ENCODE data around the gene ALDH16A1. TPM values are rescaled to one million over a fixed set of nuclear protein-coding genes. Genes with fewer than 3 reads are reported as not detected.

The ALDH16A1 gene
- total RNA-seq, 1 donor from 2014 or later = 61.4 TPM

DNA sequence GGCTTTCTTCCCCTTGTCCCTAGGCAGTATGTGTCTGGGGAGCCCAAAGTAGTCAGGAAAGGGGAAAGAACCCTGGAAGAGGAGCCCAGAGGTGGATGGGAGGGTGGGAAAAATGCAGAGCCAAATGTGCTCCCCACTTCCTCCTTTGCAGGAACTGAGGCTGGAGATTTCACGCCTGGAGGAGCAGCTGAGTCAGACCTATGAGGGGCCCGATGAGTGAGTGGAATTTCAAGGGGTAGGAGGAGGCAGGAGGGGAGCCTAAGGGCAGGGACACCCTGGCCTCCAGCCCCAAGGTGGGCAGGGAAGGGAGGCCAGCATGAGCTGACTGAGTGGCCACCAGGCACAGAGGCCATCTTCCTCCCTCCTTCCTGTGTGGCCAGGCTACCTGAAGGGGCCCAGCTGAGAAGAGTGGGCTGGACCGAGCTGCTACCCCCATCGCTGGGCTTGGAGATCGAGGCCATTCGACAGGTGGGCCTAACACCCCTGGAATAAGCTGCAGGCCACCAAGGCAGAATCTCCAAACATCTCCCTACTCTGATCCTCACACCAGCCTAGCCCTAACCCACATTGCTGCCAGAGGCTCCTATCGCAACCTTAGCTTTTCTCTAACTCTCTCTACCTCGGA lies 44.1 kb upstream of the ALDH16A1 start:
- TF ChIP-seq, protein P1, sequence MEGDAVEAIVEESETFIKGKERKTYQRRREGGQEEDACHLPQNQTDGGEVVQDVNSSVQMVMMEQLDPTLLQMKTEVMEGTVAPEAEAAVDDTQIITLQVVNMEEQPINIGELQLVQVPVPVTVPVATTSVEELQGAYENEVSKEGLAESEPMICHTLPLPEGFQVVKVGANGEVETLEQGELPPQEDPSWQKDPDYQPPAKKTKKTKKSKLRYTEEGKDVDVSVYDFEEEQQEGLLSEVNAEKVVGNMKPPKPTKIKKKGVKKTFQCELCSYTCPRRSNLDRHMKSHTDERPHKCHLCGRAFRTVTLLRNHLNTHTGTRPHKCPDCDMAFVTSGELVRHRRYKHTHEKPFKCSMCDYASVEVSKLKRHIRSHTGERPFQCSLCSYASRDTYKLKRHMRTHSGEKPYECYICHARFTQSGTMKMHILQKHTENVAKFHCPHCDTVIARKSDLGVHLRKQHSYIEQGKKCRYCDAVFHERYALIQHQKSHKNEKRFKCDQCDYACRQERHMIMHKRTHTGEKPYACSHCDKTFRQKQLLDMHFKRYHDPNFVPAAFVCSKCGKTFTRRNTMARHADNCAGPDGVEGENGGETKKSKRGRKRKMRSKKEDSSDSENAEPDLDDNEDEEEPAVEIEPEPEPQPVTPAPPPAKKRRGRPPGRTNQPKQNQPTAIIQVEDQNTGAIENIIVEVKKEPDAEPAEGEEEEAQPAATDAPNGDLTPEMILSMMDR (IDR thresholded peaks at IDR 0.05) = no peak
- peak overlapping the region; percentile 67 for H3K4me3 Mint-ChIP-seq
- intact Hi-C loops (cut with micrococcal nuclease) = loop anchor here (2.0 kb wide), 1 partner anchor 14 kb away; the partner anchor contains the start of gene PTH2
- peak; percentile 65 for ATAC-seq (ENCODE audit: low read depth)
- POLR2A ChIA-PET = interaction anchor here (0.7 to 1.9 kb wide), 8 partner anchors 11 to 108 kb away, joined by 3 to 8 read pairs (median 4); partner anchors contain the start of genes ALDH16A1, CD37, KASH5 and PIH1D1
- no peaks in the 10 kb centered on the region for H3K9me3 Mint-ChIP-seq
- no peaks in the 10 kb centered on the region for H3K36me3 Mint-ChIP-seq (ENCODE audit: low read depth)
- DNase-seq = no peak
- H3K4me1 Mint-ChIP-seq = peaks cover 54% of the 10 kb centered on the region
- H3K27me3 Mint-ChIP-seq = no peaks in the 10 kb centered on the region
- CTCF ChIA-PET = interaction anchor here (1.0 to 1.1 kb wide), 2 partner anchors 17 to 46 kb away, joined by 4 to 11 read pairs; no protein-coding TSS in a partner anchor
- H3K27ac Mint-ChIP-seq = peak overlapping the region; percentile 89

DNA sequence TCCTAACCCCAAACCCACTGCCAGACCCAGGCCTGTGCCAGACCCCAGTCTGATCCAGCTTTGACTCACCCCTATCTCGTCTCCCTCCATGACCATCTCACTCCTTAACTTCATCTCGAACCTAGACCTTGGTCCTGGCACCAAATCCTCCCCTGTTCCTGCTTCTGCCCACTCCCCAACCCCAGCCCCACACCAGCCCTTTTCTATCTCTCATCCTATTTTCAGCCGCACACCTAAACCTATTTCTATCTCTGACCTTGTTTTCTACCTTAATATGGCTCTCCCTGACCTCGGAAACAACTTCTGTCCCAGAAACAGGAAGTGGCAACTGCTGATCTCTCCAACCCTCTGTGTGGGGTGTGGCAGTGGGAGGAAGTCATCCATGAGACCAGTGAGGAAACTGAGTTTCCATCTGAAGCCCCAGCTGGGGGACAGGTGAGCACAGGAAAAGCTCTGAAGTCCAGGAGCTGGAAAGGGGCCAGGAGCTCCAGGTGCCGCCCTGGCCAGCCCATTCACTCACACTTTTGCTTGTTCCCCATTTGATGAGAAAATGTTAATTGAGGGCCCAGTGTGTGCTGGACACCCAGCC lies 43.5 kb upstream of the ALDH16A1 start:
- Mint-ChIP-seq H3K4me1 (peaks cover 56% of the 10 kb centered on the region), H3K27me3 (no peaks in the 10 kb centered on the region), H3K4me3 (peak overlapping the region; percentile 67), H3K27ac (peak overlapping the region; percentile 89), H3K9me3 (no peaks in the 10 kb centered on the region), H3K36me3 (ENCODE audit: low read depth) (no peaks in the 10 kb centered on the region)
- intact Hi-C loops (cut with micrococcal nuclease) = loop anchor here (2.0 kb wide), 1 partner anchor 13 kb away; the partner anchor contains the start of gene PTH2
- ATAC-seq (ENCODE audit: low read depth) (peak; percentile 83), DNase-seq (no peak)
- POLR2A ChIA-PET = interaction anchor here (0.6 to 1.9 kb wide), 10 partner anchors 9 to 108 kb away, joined by 3 to 8 read pairs (median 4); partner anchors contain the start of genes ALDH16A1, CD37, KASH5 and PIH1D1
- TF ChIP-seq, protein P1 (IDR thresholded peaks at IDR 0.05) = no peak
- CTCF ChIA-PET = interaction anchor here (1.0 to 1.1 kb wide), 2 partner anchors 18 to 45 kb away, joined by 4 to 11 read pairs; no protein-coding TSS in a partner anchor

DNA sequence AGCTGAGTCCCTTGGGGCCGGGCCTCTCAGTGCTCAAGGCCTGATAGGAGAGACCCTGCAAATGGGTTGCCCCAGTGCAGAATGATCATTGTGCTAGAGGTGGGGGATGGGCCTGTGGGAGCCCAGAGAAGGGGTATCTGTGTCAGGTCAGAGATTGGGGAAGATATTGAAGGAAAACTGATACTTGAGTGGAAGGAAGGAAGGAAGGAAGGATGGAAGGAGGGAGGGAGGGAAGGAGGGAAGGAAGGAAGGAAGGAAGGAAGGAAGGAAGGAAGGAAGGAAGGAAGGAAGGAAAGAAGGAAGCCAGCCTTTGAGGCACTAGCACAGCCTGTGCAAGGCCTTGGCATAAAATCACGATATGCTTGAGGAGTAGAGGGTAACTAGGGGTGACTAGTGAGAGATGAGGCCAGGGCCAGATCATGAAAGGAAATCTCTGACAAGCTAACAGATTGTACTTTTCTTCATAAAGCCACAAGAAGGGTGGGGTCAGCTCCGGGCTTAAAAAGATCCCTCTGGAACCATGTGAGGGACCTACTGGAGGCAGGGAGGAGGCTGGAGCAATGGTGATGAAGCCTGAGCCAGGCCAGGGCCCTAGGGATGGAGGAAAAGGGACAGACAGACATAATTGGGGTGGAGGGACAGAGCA lies 41.2 kb upstream of the ALDH16A1 start:
- Mint-ChIP-seq H3K9me3 (no peaks in the 10 kb centered on the region), H3K27ac (peak overlapping the region; percentile 19), H3K4me3 (no peak overlapping the region), H3K27me3 (no peaks in the 10 kb centered on the region), H3K4me1 (peaks cover 63% of the 10 kb centered on the region), H3K36me3 (ENCODE audit: low read depth) (no peaks in the 10 kb centered on the region)
- CTCF ChIA-PET = no interaction called here
- DNase-seq (no peak), ATAC-seq (ENCODE audit: low read depth) (no peak)
- TF ChIP-seq, protein P1 (IDR thresholded peaks at IDR 0.05) = no peak
- POLR2A ChIA-PET = interaction anchor here (1.2 kb wide), 1 partner anchor 45 kb away, joined by 3 read pairs; no protein-coding TSS in a partner anchor
- intact Hi-C loops (cut with micrococcal nuclease) = no loop called here

DNA sequence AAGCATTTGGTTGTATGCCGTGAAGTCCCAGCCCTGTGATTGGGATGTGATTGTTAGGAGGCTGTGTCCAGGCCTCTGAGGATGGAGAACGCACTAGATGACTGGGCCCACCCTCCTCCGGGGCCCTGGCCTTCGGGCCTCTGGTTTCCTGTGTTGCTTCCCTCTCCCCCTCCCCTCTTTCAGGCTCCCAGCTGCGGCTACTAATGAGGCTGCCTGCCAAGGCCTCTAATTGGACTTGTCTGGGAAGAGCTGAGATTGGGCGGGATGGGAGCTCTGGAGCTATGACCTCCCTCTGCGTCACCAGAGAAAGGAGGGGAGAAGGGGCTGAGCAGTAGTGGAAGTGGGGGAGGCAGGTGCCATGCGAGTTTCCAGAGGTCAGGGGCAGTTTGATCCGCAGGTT lies 39.7 kb upstream of the ALDH16A1 start:
- intact Hi-C loops (cut with micrococcal nuclease) = no loop called here
- TF ChIP-seq, protein P1 (IDR thresholded peaks at IDR 0.05) = no peak
- no peaks in the 10 kb centered on the region for H3K9me3 Mint-ChIP-seq
- H3K27me3 Mint-ChIP-seq = peaks cover 10% of the 10 kb centered on the region
- ChIA-PET CTCF (interaction anchor here (1.2 kb wide), 1 partner anchor 16 kb away, joined by 3 read pairs; no protein-coding TSS in a partner anchor), POLR2A (interaction anchor here (0.6 to 1.2 kb wide), 3 partner anchors 41 to 1451 kb away, joined by 3 to 8 read pairs (median 6); no protein-coding TSS in a partner anchor)
- H3K4me3 Mint-ChIP-seq = no peak overlapping the region
- no peaks in the 10 kb centered on the region for H3K36me3 Mint-ChIP-seq (ENCODE audit: low read depth)
- no peak overlapping the region for H3K27ac Mint-ChIP-seq
- ATAC-seq (ENCODE audit: low read depth) (no peak), DNase-seq (no peak)
- H3K4me1 Mint-ChIP-seq = peaks cover 51% of the 10 kb centered on the region
